Measurements from ENCODE around the gene CNPY4.
A peak's percentile ranks its signal among the peaks of the same experiment; 100 is the strongest.
"Not testable (repeated sequence)": the region's sequence is repeated elsewhere in the genome, so short reads cannot be mapped to it uniquely, and the experiment has no call there.

The CNPY4 gene

GRCh38 chr7:100142461-100142860 is 23.0 kb downstream of the CNPY4 start:
- no peaks in the 10 kb centered on the region for H3K79me2 ChIP-seq (ENCODE audit: insufficient read depth, low read length)
- H4K20me1 ChIP-seq (ENCODE audit: insufficient read depth, low read length): no peaks in the 10 kb centered on the region
- ATAC-seq (ENCODE audit: insufficient read depth, low read depth): no peak
- no peak overlapping the region for H3K27ac ChIP-seq (ENCODE audit: low read length)
- no peaks in the 10 kb centered on the region for H3K27me3 ChIP-seq (ENCODE audit: insufficient read depth, low read length, poor library complexity)
- H3K4me2 ChIP-seq (ENCODE audit: insufficient read depth, low read length): no peak overlapping the region
- H3K9ac ChIP-seq (ENCODE audit: low read depth, low read length): no peak overlapping the region
- no peak overlapping the region for H3K4me3 ChIP-seq (ENCODE audit: low read depth in 1 of 2, low read length in 2 of 2)
- no peak for TF ChIP-seq EZH2 (IDR thresholded peaks at IDR 0.05; ENCODE audit: borderline replicate concordance, low read depth, low read length, severe bottlenecking)
- no peak for TF ChIP-seq CTCF (IDR thresholded peaks at IDR 0.05; ENCODE audit: borderline replicate concordance, extremely low read depth, low read length, poor library complexity, severe bottlenecking)
- H3K4me1 ChIP-seq (ENCODE audit: insufficient read depth, low read length): no peaks in the 10 kb centered on the region
- H3K36me3 ChIP-seq (ENCODE audit: insufficient read depth, low read length): no peaks in the 10 kb centered on the region
- H3K9me3 ChIP-seq (ENCODE audit: insufficient read depth, low read length, severe bottlenecking): no peaks in the 10 kb centered on the region
- no peak overlapping the region for H2AFZ ChIP-seq (ENCODE audit: low read depth, low read length)
- no peak for DNase-seq

DNA sequence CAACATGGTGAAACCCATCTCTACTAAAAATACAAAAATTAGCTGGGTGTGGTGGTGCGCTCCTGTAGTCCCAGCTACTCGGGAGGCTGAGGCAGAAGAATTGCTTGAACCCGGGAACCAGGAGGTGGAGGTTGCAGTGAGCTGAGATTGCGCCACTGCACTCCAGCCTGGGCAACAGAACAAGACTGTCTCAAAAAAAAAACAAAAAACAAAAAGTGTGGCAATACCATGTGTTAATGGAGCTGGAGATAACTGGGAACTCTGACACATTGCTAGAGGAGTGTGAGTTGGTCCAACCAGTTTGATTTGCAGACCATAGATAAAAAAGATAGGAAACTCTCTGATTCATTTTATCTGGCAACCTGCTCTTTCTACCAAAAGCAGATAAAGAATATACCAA is 26.9 kb downstream of the CNPY4 start:
- H3K27ac ChIP-seq (ENCODE audit: low read length); H3K36me3 ChIP-seq (ENCODE audit: insufficient read depth, low read length); H2AFZ ChIP-seq (ENCODE audit: low read depth, low read length); H3K9ac ChIP-seq (ENCODE audit: low read depth, low read length); H3K4me3 ChIP-seq (ENCODE audit: low read depth in 1 of 2, low read length in 2 of 2); H4K20me1 ChIP-seq (ENCODE audit: insufficient read depth, low read length); H3K27me3 ChIP-seq (ENCODE audit: insufficient read depth, low read length, poor library complexity); H3K9me3 ChIP-seq (ENCODE audit: insufficient read depth, low read length, severe bottlenecking); ATAC-seq (ENCODE audit: insufficient read depth, low read depth); DNase-seq; H3K4me2 ChIP-seq (ENCODE audit: insufficient read depth, low read length): not testable (repeated sequence)
- Histone ChIP-seq H3K4me1 (ENCODE audit: insufficient read depth, low read length) (peaks cover 26% of the 10 kb centered on the region), H3K79me2 (ENCODE audit: insufficient read depth, low read length) (peaks cover 20% of the 10 kb centered on the region)

- Histone ChIP-seq H3K4me1 (ENCODE audit: insufficient read depth, low read length) (peaks cover 26% of the 10 kb centered on the region), H2AFZ (ENCODE audit: low read depth, low read length) (peak overlapping the region; percentile 84; the same call in 1 of the 2 replicates), H3K27ac (ENCODE audit: low read length) (no peak overlapping the region), H4K20me1 (ENCODE audit: insufficient read depth, low read length) (no peaks in the 10 kb centered on the region), H3K79me2 (ENCODE audit: insufficient read depth, low read length) (peaks cover 20% of the 10 kb centered on the region), H3K4me2 (ENCODE audit: insufficient read depth, low read length) (no peak overlapping the region), H3K27me3 (ENCODE audit: insufficient read depth, low read length, poor library complexity) (no peaks in the 10 kb centered on the region), H3K4me3 (ENCODE audit: low read depth in 1 of 2, low read length in 2 of 2) (no peak overlapping the region), H3K36me3 (ENCODE audit: insufficient read depth, low read length) (0 out of 2 replicates have a peak, but pooled peaks cover 1% of the 10 kb centered on the region), H3K9me3 (ENCODE audit: insufficient read depth, low read length, severe bottlenecking) (no peaks in the 10 kb centered on the region), H3K9ac (ENCODE audit: low read depth, low read length) (no peak overlapping the region)
- no peak for DNase-seq
- TF ChIP-seq EZH2 (IDR thresholded peaks at IDR 0.05; ENCODE audit: borderline replicate concordance, low read depth, low read length, severe bottlenecking) (no peak), CTCF (IDR thresholded peaks at IDR 0.05; ENCODE audit: borderline replicate concordance, extremely low read depth, low read length, poor library complexity, severe bottlenecking) (no peak)
- ATAC-seq (ENCODE audit: insufficient read depth, low read depth): no peak
These were observed 27.8 kb downstream of the CNPY4 start for GRCh38 chr7:100147278-100147677.

- ATAC-seq (ENCODE audit: insufficient read depth, low read depth) (peak; percentile 4), DNase-seq (no peak)
- Histone ChIP-seq H3K36me3 (ENCODE audit: insufficient read depth, low read length) (peaks cover 8% of the 10 kb centered on the region; the same call in 1 of the 2 replicates), H3K79me2 (ENCODE audit: insufficient read depth, low read length) (peaks cover 20% of the 10 kb centered on the region), H3K27me3 (ENCODE audit: insufficient read depth, low read length, poor library complexity) (no peaks in the 10 kb centered on the region), H3K9me3 (ENCODE audit: insufficient read depth, low read length, severe bottlenecking) (no peaks in the 10 kb centered on the region), H3K4me1 (ENCODE audit: insufficient read depth, low read length) (peaks cover 26% of the 10 kb centered on the region), H2AFZ (ENCODE audit: low read depth, low read length) (peak overlapping the region; percentile 84), H3K27ac (ENCODE audit: low read length) (peak overlapping the region; percentile 90), H3K9ac (ENCODE audit: low read depth, low read length) (peak overlapping the region; percentile 88), H4K20me1 (ENCODE audit: insufficient read depth, low read length) (no peaks in the 10 kb centered on the region), H3K4me2 (ENCODE audit: insufficient read depth, low read length) (peak overlapping the region; percentile 100), H3K4me3 (ENCODE audit: low read depth in 1 of 2, low read length in 2 of 2) (peak overlapping the region; percentile 16 to 91; a peak in 3 of 4 replicates)
- TF ChIP-seq EZH2 (IDR thresholded peaks at IDR 0.05; ENCODE audit: borderline replicate concordance, low read depth, low read length, severe bottlenecking): no peak
- TF ChIP-seq CTCF (IDR thresholded peaks at IDR 0.05; ENCODE audit: borderline replicate concordance, extremely low read depth, low read length, poor library complexity, severe bottlenecking): no peak
These were observed 28.8 kb downstream of the CNPY4 start for GRCh38 chr7:100148225-100148558.

Measured in DND-41 (cell line).